ENCODE measurements around the gene ERF. TPM values are rescaled to one million over a fixed set of nuclear protein-coding genes. Genes with fewer than 3 reads are reported as not detected.

Gene ERF
- total and polyA plus RNA-seq, 4 donors: 24.2 to 53.6 (median 43.0) TPM

GRCh38 chr19:42204664-42205063 lies 50.3 kb downstream of the ERF start:
- ATAC-seq (ENCODE audit: insufficient read depth, low FRiP score) (no peak), DNase-seq (no peak)
- WGBS, 2 donors: 88 to 95% methylated on average over 6 of the region's 6 CpGs
- Histone ChIP-seq H3K4me3 (no peak overlapping the region), H3K27ac (ENCODE audit: low read depth in 1 of 2, low read length in 1 of 2) (no peak overlapping the region), H3K27me3 (ENCODE audit: control insufficient read depth in 3 of 3, insufficient read depth in 3 of 3, low read length in 2 of 3) (no peaks in the 10 kb centered on the region), H3K36me3 (ENCODE audit: control insufficient read depth in 4 of 4, insufficient read depth in 4 of 4, low read length in 4 of 4) (peaks cover 7 to 64% (median 12%) of the 10 kb centered on the region in 4 donors), H3K4me1 (ENCODE audit: control insufficient read depth in 5 of 5, insufficient read depth in 5 of 5, low read length in 5 of 5) (no peaks in the 10 kb centered on the region), H3K9ac (ENCODE audit: insufficient read depth in 1 of 2, low read length in 2 of 2) (no peak overlapping the region), H3K9me3 (ENCODE audit: control insufficient read depth in 4 of 4, insufficient read depth in 3 of 4, low read length in 3 of 4) (no peaks in the 10 kb centered on the region)
- no peak for TF ChIP-seq CTCF (IDR thresholded peaks at IDR 0.05; ENCODE audit: control extremely low read depth, extremely low read depth)

- H3K4me1 ChIP-seq (ENCODE audit: control insufficient read depth in 5 of 5, insufficient read depth in 5 of 5, low read length in 5 of 5): peaks cover 0 to 3% (median 0%) of the 10 kb centered on the region in 5 donors
- ATAC-seq (ENCODE audit: insufficient read depth, low FRiP score): no peak
- no peak for TF ChIP-seq CTCF (IDR thresholded peaks at IDR 0.05; ENCODE audit: control extremely low read depth, extremely low read depth)
These were observed 51.2 kb downstream of the ERF start for GRCh38 chr19:42203700-42204099.

GRCh38 chr19:42202290-42202880 lies 52.5 kb downstream of the ERF start:
- Histone ChIP-seq H3K4me1 (ENCODE audit: control insufficient read depth in 5 of 5, insufficient read depth in 5 of 5, low read length in 5 of 5) (peaks cover 0 to 3% (median 0%) of the 10 kb centered on the region in 5 donors), H3K27me3 (ENCODE audit: control insufficient read depth in 3 of 3, insufficient read depth in 3 of 3, low read length in 2 of 3) (no peaks in the 10 kb centered on the region), H3K27ac (ENCODE audit: low read depth in 1 of 2, low read length in 1 of 2) (peak overlapping the region in 1 of 2 donors; percentile 61), H3K9me3 (ENCODE audit: control insufficient read depth in 4 of 4, insufficient read depth in 3 of 4, low read length in 3 of 4) (no peaks in the 10 kb centered on the region), H3K4me3 (no peak overlapping the region), H3K36me3 (ENCODE audit: control insufficient read depth in 4 of 4, insufficient read depth in 4 of 4, low read length in 4 of 4) (peaks cover 2 to 63% (median 16%) of the 10 kb centered on the region in 4 donors), H3K9ac (ENCODE audit: insufficient read depth in 1 of 2, low read length in 2 of 2) (no peak overlapping the region)
- no peak for TF ChIP-seq CTCF (IDR thresholded peaks at IDR 0.05; ENCODE audit: control extremely low read depth, extremely low read depth)
- 42 to 70% methylated on average over 5 of the region's 5 CpGs for WGBS, 2 donors
- ATAC-seq (ENCODE audit: insufficient read depth, low FRiP score): no peak
- DNase-seq: no peak

More at GRCh38 chr19:42203700-42204099, 51.2 kb downstream of the ERF start:
- Histone ChIP-seq H3K4me3 (no peak overlapping the region), H3K36me3 (ENCODE audit: control insufficient read depth in 4 of 4, insufficient read depth in 4 of 4, low read length in 4 of 4) (peaks cover 7 to 66% (median 14%) of the 10 kb centered on the region in 4 donors), H3K9me3 (ENCODE audit: control insufficient read depth in 4 of 4, insufficient read depth in 3 of 4, low read length in 3 of 4) (no peaks in the 10 kb centered on the region), H3K9ac (ENCODE audit: insufficient read depth in 1 of 2, low read length in 2 of 2) (no peak overlapping the region), H3K27me3 (ENCODE audit: control insufficient read depth in 3 of 3, insufficient read depth in 3 of 3, low read length in 2 of 3) (no peaks in the 10 kb centered on the region), H3K27ac (ENCODE audit: low read depth in 1 of 2, low read length in 1 of 2) (no peak overlapping the region)
- no peak for DNase-seq
- WGBS, 2 donors: 92 to 95% methylated on average over 2 of the region's 2 CpGs
